Endometrial microvascular endothelial cells (primary cell): ENCODE data around the gene NRARP. TPM values are rescaled to one million over a fixed set of nuclear protein-coding genes. Genes with fewer than 3 reads are reported as not detected.

ENCODE experiments used
- in situ Hi-C: cut with HindIII; loops from 2 replicates; pipeline ENCODE4 v1.10.0; 2017; ENCODE audit warnings: low sequenced_read_pairs, low pct_unique_long_range_greater_than_20kb; ENCODE audit errors: inconsistent ontology term
- total RNA-seq: library from RNA; depleted of rRNA; stranded (reverse); fragments of >200 nt; gene quantifications from one replicate; pipeline ENCODE4 v1.2.3, GENCODE V29; 2015; ENCODE audit errors: inconsistent ontology term

NRARP gene
- total RNA-seq, 1 donor from 2014 or later = 16.1 TPM

DNA sequence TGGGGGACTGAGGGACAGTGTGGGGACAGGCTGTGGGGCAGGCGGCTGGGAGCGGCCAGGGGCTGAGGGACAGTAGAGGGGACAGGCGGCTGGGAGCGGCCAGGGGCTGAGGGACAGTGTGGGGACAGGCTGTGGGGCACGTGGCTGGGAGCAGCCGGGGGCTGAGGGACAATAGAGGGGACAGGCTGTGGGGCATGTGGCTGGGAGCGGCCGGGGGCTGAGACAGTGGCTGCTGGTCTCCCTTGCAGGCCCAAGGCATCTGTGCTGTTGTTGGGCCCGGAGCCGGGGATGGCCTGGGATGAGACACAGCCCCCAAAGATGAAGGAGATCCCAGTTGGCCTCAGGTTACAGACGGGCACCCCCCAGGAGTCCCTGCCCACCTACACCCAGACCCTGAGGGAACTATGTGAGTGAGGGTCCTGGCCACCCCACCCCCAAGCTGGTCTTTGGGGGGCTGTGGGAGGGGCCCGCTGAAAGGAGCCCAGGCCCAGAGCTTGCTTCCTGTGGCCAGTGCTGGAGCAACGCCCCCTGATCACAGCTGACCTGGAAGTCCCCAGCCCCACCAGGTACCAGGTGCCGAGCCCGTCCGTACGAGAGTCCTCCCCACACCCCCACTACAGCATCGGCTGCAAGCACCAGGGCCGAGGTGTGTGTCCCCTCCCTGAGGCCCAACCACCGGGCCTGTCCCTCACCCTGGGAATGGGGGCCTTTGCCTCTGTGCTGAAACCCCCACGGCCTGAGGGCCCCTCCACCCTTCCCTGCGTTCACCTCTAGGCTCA is 50.4 kb downstream of the NRARP start:
- in situ Hi-C loops = no loop called here

DNA sequence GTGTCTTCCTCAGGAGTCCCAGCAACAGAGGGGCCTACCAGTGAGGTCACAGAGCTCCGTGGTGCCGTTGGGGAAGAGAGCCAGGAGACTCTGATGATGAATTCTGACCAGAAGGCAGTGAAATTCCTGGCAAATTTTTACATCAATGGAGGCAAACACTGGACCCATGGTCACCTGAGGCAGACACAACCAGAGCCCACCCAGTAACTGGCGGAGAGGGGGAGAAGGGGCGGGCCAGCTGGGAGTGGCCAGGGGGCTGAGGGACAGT is 50.9 kb downstream of the NRARP start, which contains the start of gene STPG3:
STPG3 (plus strand) TSS at position 93 of the 268 bp plus-strand sequence; CDS start at position 94, 1 bp downstream.
- in situ Hi-C loops = no loop called here

DNA sequence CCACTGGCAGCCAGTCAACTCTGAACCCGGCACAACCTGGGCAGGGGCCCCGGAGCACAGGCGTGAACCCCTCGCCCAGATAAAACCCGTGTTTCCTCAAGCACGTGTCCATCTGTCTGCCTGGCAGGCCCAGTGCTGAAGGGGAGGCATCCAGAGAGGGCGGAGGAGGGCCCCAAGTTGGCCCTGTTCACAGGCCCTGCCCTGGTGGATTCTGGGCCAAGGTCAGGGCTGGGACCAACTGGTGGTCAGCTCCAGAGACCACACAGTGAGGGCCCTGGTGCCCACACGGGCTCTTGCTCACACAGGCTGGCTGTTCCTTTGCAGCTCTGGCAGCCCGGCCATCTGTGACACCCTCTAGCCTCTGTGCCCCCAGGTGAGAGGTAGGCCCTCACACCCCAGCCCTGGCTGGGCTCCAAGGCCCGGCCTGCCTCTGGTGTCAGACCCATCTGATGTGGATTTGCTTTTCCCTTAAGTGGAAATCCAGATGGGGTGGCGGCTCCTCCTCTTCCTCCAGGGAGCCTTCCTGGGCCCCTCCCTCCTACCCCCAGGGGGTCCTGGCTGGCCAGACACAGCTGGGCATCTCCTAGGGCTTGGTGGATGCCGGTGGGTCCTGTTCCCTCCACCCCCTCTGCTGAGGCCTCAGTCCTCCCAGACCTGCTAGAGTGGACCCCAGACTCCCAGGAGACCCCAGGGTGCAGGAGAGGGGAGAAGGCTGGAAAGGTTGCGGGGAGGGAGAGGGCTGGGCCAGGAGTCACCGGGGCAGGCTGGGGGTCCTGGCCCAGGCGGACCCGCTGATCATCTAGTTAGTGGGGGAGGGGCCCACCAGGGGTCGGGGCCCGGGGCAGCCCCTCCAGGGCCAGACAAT is 51.5 kb downstream of the NRARP start:
- in situ Hi-C loops = no loop called here

Other genes with a start within 250 kb of the NRARP start
- gene ENTPD2, start 248.2 kb downstream of the NRARP start, total RNA-seq = not detected
- 38.5 TPM for gene SAPCD2, start 231.7 kb downstream of the NRARP start, total RNA-seq
- 13.8 TPM for gene UAP1L1, start 224.8 kb downstream of the NRARP start, total RNA-seq
- 106 TPM for gene MAN1B1, start 215.3 kb downstream of the NRARP start, total RNA-seq
- gene DPP7, start 187.5 kb downstream of the NRARP start, total RNA-seq = 99.2 TPM
- gene GRIN1, start 163.1 kb downstream of the NRARP start, total RNA-seq = not detected
- gene LRRC26, start 132.2 kb downstream of the NRARP start, total RNA-seq = not detected
- gene TMEM210, start 130.2 kb downstream of the NRARP start, total RNA-seq = not detected
- gene ANAPC2, start 113.7 kb downstream of the NRARP start, total RNA-seq = 14.9 TPM
- 117 TPM for gene SSNA1, start 113.6 kb downstream of the NRARP start, total RNA-seq
- 8.8 TPM for gene TPRN, start 101.5 kb downstream of the NRARP start, total RNA-seq
- gene TMEM203, start 96.6 kb downstream of the NRARP start, total RNA-seq = 28.1 TPM
- gene NDOR1, start 96.6 kb downstream of the NRARP start, total RNA-seq = 19.6 TPM
- not detected for gene RNF208, start 80.0 kb downstream of the NRARP start, total RNA-seq
- not detected for gene CYSRT1, start 77.1 kb downstream of the NRARP start, total RNA-seq
- not detected for gene RNF224, start 74.8 kb downstream of the NRARP start, total RNA-seq
- not detected for gene SLC34A3, start 71.4 kb downstream of the NRARP start, total RNA-seq
- gene TUBB4B, start 61.0 kb downstream of the NRARP start, total RNA-seq = 1,061 TPM
- gene STPG3, start 51.0 kb downstream of the NRARP start, total RNA-seq = not detected
- 72.0 TPM for gene NELFB, start 46.9 kb downstream of the NRARP start, total RNA-seq
- gene TOR4A, start 24.5 kb downstream of the NRARP start, total RNA-seq = 53.1 TPM
- gene EXD3, start 120.9 kb upstream of the NRARP start, total RNA-seq = 4.0 TPM
- 0.74 TPM for gene NOXA1, start 121.1 kb upstream of the NRARP start, total RNA-seq
- gene ENTPD8, start 139.1 kb upstream of the NRARP start, total RNA-seq = not detected
- gene NSMF, start 157.1 kb upstream of the NRARP start, total RNA-seq = 43.8 TPM
- under 0.01 TPM for gene PNPLA7, start 248.1 kb upstream of the NRARP start, total RNA-seq
- 107 TPM for gene MRPL41, start 249.6 kb upstream of the NRARP start, total RNA-seq